Measurements from ENCODE around the gene IQCK. TPM values are rescaled to one million over a fixed set of nuclear protein-coding genes. Genes with fewer than 3 reads are reported as not detected.

The IQCK gene
- total RNA-seq, 2 donors from 2014 or later, result 7.9 to 9.5 TPM

DNA sequence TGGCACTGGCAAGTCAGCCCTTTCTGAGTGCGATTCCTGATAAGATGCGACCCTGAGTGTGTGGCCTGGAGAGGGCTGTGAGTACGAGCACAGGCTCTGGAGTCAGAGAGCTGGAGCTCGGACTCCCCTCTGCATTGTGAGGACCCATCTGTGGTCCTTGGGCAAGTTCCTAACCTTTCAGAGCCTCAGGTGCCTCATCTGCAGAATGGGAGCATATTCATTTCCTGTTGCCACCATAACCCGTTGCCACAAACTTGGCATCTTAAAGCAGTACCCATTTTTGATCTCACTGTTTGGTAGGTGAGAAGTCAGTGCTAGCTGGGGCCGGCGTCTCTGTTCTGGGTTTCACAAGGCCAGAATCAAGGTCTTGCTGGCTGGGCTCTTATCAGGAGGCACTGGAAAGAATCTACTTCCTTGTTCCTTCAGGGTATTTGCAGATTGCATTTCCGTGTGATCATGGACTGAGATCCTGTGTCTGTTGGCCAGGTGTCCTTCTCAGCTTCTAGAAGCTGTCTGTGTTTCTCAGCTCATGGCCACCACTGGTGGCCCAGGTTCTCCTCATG lies 20.2 kb upstream of the IQCK start:
- DNase-seq (ENCODE audit: low spot score), result no peak
- intact Hi-C loops (cut with DNase I), result no loop called here

DNA sequence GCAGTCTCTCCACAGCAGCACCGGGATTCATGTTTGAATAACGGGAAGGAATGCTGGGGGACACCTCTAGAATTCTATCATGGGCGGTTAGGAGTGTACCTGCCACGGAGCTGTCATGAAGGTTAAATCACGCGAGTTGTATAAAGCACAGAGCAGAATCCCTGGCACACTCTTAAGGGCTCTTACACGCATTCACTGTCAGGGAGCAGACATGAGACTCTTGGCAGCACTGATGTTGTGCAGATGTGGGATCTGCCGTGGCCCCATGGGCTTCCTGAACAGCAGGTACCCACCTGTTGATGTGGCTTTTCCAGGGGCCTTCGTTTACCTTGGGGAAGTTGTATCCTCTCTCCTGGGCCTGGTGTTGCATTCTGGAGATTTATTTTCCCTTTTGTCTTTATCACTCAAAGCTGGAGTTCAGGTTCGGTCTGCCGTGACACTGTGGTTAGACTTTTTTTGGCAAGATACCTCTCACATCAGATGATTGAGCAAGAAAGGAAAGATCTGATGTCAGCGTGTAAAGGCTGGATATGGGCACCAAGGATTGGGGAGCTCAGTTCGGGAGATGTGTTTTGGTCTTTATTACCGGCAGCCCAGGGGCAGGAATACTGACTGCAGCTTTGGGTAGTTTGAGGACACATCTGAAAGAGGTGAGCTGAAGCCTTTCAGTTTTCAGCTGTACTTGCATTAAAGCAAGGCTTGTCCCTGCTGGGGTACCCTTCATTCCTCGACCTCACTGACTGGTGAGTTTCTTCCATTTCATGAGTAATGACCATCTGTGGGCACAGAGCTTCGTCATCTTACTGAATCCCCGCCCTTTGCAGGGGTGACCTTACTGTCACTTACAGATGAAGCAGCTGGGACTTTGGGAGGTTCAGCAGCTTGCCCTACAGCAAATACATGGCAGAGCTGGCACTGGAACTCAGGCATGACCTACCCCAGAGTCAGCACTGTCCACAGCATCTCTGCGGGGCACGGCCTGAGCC lies 19.3 kb upstream of the IQCK start:
- intact Hi-C loops (cut with DNase I), result no loop called here
- DNase-seq (ENCODE audit: low spot score), result no peak

DNA sequence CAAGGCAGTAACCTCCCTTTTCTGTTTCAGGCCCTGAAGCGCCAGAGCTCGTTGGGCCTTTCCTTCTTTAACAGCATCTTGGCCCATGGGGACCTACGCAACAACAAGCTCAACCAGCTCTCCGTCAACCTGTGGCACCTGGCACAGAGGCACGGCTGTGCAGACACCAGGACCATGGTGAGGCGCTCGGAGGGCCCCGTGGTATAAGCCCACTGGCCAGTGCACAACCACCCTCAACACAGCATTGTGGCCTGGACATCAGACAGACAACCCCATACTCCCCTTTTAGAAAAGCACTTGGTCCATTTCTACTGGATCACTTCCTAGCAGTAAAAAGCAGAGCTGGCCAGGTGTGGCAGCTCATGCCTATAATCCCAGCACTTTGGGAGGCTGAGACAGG lies 18.6 kb upstream of the IQCK start:
- no peak for DNase-seq (ENCODE audit: low spot score)
- intact Hi-C loops (cut with DNase I), result no loop called here

DNA sequence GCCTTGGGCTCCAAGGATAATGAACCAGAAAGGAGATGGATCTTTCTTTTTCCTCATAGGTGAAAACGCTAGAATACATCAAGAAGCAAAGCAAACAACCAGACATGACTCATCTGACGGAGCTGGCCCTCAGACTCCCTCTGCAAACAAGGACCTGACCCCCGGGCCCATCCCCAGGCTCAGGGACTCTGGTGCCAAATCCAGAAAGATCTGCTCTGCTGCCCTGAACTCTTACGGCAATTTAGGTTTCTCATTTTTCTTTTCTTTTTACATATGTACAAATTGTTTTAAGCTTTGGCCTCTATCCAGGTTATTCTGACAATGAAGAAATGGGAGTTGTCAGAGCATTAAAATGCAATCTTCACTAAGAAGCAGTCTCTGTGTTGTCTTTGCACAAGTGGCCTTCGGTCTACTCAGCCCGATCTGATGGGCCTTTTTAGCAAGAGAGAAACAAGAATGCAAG lies 17.7 kb upstream of the IQCK start:
- intact Hi-C loops (cut with DNase I), result loop anchor here in 1 of 2 donors (10.0 kb wide), 1 partner anchor 184 kb away; the partner anchor contains the start of gene GPRC5B
- DNase-seq (ENCODE audit: low spot score), result no peak

DNA sequence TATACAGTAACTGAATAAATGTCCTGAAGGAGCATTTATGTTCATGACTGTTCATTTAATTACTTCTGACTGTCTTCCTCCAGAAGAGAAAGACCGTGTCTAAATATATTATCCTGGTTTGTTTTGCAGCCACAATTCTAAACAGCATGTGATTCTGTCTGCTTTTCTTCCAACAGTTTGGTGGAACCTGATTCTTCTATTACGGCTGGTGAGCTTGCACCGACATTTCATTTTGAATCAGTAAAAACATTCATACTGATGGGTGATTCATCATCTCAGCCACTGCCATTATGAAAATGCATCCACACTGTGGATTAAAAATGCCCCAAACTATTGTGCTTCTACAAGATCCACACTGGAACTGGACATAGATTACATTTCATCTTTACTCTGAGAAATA lies 17.0 kb upstream of the IQCK start:
- intact Hi-C loops (cut with DNase I), result loop anchor here in 1 of 2 donors (10.0 kb wide), 1 partner anchor 184 kb away; the partner anchor contains the start of gene GPRC5B
- no peak for DNase-seq (ENCODE audit: low spot score)

DNA sequence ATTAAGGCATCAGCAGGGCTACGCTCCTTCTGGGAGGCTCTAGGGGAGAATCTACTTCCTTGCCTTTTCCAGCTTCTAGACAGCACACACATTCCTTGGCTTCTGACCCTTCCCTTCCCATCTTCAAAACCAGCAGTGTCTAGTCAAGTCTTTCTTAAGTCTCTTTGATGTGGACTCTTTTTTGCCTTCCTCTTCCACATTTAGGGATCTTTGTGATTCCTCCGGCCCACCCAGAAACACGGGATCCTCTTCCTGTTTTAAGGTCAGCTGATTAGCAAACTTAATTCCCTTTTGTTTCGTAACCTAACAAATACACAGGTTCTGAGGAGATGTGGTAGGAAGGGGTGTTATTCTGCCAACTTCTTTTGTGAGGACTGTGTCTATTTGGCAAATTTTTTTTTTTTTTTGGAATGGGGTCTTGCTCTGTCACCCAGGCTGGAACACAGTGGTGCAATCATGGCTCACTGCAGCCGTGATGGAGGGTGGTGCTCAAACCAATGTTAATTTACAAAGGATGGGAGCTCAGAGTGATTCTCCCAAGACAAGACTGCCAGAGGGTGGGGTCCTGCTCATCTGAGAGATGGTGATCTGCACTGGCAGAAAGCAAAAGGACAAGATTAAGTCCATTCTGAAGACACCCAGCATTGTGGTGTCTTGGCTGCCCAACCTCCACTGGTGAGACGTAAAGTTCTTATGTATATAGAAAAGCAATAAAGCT lies 14.7 kb upstream of the IQCK start:
- DNase-seq (ENCODE audit: low spot score), result no peak
- intact Hi-C loops (cut with DNase I), result loop anchor here in 1 of 2 donors (10.0 kb wide), 1 partner anchor 181 kb away; the partner anchor contains the start of gene GPRC5B

DNA sequence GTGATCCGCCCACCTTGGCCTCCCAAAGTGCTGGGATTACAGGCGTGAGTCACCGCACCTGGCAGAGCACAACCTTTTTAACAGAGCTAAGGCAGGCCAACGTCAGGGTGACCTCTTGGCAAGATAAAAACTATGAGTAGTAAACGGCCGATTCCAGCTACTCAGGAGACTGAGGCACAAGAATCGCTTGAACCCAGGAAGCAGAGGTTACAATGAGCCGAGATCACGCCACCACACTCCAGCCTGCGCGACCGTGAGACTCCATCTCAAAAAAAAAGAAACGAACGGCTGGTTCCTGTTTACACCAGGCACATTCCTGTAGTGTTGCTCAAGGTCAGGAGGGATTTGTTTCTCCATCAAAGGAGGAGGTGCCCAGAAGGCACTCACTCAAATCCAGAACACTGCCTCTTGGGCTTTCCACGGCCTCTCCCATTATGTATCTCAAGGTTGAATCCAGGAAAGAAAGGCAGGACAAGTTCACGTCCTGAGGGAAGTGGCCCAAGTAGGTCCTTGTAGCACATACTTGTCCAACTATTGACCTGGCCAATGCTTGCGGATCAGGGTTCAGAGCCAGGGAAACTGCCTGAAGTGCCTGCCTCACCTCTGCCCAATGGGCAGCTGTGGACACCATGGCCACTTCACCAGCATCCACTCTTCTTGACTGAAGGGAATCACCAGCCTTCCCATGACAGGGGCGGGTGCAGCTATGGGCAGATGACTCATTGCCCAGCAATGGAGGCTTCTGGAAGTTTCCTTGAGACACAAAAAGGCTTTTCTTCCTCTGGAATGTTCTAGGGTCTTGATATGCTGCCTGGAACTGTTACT lies 13.5 kb upstream of the IQCK start:
- no peak for DNase-seq (ENCODE audit: low spot score)
- intact Hi-C loops (cut with DNase I), result loop anchor here in 1 of 2 donors (10.0 kb wide), 1 partner anchor 180 kb away; the partner anchor contains the start of gene GPRC5B

DNA sequence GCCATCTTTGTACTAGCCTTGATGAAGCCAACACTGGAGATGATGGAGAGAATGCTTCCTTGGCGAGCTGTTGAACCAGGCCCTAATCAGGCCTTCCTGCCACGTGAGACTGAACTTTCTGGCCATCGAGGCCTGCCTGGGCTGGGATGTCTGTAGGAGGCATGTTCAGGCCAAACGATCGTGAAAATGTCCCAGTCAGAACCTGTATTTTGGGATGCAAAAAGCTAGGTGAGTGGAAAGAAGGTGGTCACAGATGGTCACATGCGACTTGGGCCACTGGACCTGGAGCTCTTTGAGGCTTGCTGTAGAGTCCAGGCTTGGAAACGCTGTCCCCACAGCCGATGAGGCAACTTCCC lies 12.9 kb upstream of the IQCK start:
- DNase-seq (ENCODE audit: low spot score), result no peak
- intact Hi-C loops (cut with DNase I), result loop anchor here in 1 of 2 donors (10.0 kb wide), 1 partner anchor 180 kb away; the partner anchor contains the start of gene GPRC5B

DNA sequence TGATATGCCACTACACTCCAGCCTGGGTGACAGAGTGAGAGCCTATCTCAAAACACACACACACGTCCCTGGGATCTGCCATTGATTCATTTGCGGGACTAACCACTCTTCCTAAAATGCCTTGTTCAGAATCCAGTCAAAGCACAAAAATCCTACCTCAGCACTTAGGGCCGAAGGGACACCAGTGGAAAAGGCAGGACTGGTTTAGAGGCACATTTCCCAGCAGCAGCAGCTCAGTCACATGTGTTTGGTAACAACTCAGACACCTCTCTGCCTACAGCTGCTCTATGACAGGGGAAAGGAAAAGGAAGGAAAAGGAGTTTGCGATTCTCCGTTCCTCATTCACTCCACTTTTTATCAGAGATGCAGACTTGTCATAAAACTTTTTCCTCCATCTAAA lies 12.2 kb upstream of the IQCK start:
- intact Hi-C loops (cut with DNase I), result loop anchor here in 1 of 2 donors (10.0 kb wide), 1 partner anchor 179 kb away; the partner anchor contains the start of gene GPRC5B
- DNase-seq (ENCODE audit: low spot score), result no peak

DNA sequence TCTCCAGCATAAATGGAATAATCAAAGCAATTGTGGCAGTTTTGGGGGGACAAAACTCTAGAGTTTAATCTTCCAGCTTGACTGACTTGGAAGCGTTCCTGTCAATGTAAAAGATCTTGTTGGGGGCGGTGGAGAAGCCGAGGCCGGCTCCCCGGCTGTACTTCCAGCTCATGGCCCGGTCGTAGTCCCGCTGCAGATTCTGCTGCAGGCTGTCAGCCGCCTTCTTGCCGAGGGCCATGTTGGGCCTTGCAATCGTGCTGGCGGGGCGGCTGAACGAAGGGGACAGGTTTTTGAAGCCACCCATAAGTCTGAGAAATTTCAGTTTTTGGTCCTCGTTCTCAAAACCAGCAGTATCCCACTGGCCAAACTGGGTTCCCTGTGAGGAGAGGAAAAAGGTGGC lies 11.2 kb upstream of the IQCK start:
- intact Hi-C loops (cut with DNase I), result loop anchor here in 1 of 2 donors (10.0 kb wide), 1 partner anchor 178 kb away; the partner anchor contains the start of gene GPRC5B
- DNase-seq (ENCODE audit: low spot score), result no peak

DNA sequence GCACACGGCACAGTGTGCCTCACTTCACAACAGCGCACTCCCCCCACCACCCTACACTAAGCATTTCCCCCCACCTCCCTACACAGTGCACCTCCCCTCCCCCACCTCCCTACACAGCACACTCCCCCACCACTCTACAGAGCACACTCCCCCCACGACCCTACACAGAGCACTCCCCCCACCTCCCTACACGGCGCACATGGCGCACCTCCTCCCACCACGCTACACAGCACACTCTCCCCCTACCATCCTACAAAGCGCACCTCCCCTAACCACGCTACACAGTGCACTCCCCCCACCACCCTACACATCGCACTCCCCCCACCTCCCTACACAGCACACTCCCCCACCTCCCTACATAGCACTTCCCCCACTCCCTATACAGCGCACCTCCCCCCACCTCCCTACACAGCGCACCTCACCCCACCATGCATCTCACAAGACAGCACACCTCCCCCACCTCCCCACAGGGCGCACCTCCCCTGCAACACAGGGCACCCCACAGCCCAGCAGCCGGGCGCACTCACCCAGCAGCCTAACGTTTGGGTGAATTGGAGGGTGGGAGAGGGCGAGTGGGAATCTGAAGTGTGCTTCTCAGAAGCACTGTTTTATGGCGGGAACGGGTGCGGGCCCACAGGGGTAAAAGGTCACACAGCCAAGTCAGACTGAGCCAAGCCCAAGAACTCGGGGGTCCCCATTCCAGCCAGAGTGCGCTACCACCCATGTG lies 10.3 kb upstream of the IQCK start:
- DNase-seq (ENCODE audit: low spot score), result no peak
- intact Hi-C loops (cut with DNase I), result loop anchor here in 1 of 2 donors (10.0 kb wide), 1 partner anchor 177 kb away; the partner anchor contains the start of gene GPRC5B

DNA sequence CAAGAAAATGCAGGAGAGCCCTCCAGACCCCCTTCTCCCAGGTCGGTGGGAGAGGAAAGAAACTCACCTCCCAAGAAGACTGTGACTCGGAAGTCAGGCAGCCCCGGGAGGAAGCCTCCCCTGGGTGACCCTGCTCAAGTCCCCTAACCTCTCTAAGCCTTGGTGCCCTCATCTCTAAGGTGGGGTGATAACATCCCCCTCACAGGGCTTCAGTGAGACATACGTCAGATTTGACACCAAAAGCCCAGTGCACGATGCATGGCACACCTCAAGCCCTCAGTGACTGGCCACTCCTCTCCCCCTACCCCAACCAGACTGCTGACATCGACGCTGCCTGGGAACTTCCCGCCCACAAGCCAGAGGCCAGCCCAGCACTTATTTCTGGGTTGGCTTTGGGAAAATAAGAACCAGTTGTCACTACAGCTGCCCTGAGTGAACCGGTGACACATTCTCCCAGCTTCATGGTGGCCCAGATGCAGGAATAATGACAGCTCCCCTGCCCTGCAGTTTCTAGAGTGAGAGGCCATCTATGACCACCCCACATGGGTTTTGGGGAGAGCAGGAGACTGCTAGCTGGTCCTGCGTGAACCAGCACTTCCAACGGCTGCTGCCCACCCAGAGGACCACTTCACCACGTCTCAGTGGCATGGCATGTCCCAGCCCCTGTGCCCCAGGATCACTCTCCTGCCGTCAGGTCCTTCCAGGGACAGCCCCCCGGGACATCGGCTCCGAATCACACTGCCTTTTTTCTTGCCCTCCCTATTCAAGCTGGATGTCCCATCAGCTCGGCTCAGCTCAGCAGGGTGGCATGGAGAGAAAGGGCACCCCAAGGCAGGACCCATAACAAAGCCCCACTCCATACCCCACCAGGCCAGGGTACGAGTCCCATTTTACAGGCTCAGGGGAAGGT lies 9.5 kb upstream of the IQCK start:
- no peak for DNase-seq (ENCODE audit: low spot score)
- intact Hi-C loops (cut with DNase I), result loop anchor here in 1 of 2 donors (10.0 kb wide), 1 partner anchor 176 kb away; the partner anchor contains the start of gene GPRC5B

DNA sequence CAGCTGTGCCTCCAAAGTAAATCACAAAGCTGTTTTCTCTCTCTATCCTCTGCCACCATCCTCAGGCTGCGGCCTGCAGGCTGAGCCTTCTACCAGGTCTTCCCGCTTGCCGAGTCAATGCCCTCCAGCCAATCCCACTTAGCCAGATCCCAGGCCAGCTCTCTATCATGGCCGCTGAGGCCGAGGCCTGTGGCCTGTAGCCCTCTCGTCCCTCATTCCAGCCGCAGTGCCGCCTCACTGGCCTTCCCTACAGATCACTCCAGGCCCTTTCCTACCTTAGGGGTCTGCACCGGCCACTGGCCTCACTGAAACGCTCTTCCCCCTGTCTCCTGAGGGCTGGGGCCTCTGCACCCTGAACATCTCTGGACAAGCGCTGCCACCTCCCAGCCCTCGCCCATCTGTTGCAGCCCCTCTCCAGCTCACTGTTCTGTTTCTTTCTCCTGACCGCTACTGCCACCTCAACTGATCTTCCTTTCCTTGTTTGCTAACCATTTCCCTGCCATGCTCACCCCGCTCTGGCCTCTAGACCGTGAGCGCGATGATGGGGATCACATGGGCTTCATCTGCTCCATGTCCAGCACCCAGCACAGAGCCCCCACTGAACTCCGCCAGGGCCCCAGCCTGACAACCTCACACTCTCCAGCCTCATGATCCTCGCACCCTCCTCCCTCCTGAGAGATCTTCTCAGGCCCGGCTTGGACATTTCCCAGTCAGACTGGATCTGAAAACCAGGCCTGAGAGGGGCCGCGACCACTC lies 8.5 kb upstream of the IQCK start:
- intact Hi-C loops (cut with DNase I), result loop anchor here in 1 of 2 donors (10.0 kb wide), 1 partner anchor 175 kb away; the partner anchor contains the start of gene GPRC5B

DNA sequence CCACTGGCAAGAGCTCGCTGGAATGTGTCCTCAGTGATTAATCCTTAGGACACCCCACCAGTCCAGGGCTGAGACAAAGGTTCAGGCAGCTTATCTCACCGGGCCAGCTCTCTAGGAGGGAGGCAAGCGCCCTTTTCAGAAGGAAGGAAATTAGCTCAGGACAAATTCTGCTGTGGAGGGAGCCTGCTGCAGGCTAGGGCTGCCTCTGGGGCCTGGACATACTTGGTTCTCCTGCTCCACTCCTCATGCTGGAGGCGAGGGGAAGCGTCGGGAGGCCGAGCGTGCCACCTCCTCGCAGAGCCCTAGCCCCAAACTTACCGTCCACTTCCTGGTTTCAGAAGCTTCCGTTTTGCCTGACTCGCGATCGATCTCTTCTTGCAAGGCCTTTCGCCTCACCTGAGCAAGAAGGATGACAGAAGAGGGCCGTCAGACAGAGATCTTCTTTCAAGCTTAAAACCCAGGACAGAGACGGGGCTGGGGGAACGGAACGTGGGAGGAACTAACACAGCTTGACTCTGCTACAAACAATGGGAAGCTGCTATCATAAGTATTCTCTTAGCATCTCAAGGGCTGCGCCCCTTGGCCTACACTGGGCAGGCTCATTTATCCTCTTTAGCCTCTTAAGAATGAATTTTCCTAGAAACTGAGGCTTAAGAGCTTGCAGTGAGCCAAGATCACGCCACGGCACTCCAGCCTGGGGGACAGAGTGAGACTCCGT lies 7.7 kb upstream of the IQCK start:
- intact Hi-C loops (cut with DNase I), result no loop called here
- no peak for DNase-seq (ENCODE audit: low spot score)

More for the DNA sequence above, 8.5 kb upstream of the IQCK start:
- no peak for DNase-seq (ENCODE audit: low spot score)

DNA sequence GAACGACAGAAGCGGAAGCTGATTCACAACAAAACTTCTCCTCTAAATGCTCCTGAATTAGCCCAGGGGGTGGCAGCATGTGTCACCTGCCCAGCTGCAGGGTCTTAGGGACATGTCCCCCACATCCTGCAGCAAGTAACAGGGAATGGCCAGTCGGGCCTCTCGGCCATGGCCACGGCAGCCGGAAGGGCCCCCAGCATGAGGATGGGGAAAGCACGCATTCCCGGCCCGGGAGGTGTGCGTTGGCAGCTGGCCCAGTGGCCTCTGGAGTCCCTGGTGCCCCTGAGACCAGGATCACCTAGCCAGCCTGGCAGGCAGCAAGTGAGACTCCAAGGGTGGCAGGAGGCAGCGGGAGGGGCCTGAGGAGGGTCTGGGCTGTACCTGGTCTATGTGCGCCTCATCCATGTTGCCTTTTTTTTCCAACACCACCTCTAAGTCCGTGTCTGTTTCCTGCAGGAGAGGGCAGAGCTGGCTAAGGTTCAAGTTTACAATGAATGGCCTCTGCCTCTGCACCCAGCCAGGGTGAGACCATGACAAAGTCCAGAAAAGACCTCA lies 7.0 kb upstream of the IQCK start:
- intact Hi-C loops (cut with DNase I), result no loop called here
- DNase-seq (ENCODE audit: low spot score), result no peak
